PFSK-1 (cell line): ENCODE measurements around the gene TRAPPC6A.

Experiments
- FOXP2 ChIP-seq: optimal IDR thresholded peaks from 2 replicates; pipeline ENCODE3; 2011; ENCODE audit warnings: borderline replicate concordance, control low read depth, inconsistent platforms; ENCODE audit not compliant: insufficient read depth; ENCODE audit errors: extremely low read length, extremely low read depth
- POLR2AphosphoS5 ChIP-seq: IDR thresholded peaks from 2 replicates; pipeline ENCODE4 v1.6.1; 2012; ENCODE audit warnings: low read depth, mild to moderate bottlenecking, control low read depth, low read length, moderate library complexity
- SIN3A ChIP-seq: IDR thresholded peaks from 2 replicates; pipeline ENCODE4 v1.6.1; 2012; ENCODE audit warnings: mild to moderate bottlenecking, low read length, moderate library complexity, borderline replicate concordance; ENCODE audit not compliant: insufficient read depth
- TAF1 ChIP-seq: IDR thresholded peaks from 2 replicates; pipeline ENCODE4 v1.6.1; 2012; ENCODE audit warnings: low read length, control low read depth, borderline replicate concordance; ENCODE audit not compliant: insufficient read depth
- TF ChIP-seq, protein P1 (sequence below), 2 experiments: IDR thresholded peaks; 2 replicates each; pipeline versions ENCODE4 v1.6.1 to v1.8.0; 2011 to 2012; ENCODE audit warnings: low read depth in 2 of 2, low read length in 2 of 2, control low read depth in 1 of 2, inconsistent platforms in 1 of 2, mild to moderate bottlenecking in 1 of 2, moderate library complexity in 1 of 2; ENCODE audit not compliant: insufficient read depth in 1 of 2

Gene TRAPPC6A

DNA sequence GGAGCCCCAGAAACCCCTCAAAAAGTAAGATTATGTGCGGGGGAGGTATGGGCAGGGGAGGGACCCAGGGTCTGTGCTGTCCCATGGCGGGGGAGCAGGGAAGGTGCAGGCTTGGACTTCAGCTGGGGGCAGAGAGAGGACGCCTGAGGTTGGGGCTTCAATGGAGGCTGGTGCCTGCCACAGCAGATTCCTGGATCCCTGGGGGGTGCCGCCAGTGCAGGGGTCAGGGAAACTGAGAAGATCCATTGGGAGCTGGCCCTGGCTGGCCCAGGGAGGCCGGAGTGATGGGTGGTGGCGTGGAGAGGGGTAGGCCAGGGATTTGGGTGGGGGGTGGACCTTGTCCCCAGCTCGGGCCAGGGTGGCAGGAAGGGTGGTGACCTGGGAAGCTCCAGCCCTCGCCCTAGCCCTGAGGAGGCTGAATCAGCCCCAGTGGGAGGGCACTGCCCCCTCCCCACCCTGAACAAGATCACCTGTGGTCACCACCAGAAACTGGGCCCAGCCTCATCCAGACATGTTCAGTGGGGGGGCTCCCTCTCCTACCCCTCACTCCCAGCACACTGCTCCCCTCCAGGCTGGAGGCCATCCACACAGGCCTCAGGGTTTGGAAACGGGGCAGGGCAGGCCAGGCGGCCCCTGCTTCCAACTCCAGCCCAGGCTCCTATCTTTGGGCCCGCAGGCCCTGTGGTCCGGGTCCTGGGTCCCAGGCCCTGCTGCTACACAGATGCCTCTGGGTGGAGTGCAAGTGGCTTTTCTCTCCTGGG, 18.6 kb downstream of the TRAPPC6A start:
- TF ChIP-seq POLR2AphosphoS5: no peak
- TF ChIP-seq, protein P1, sequence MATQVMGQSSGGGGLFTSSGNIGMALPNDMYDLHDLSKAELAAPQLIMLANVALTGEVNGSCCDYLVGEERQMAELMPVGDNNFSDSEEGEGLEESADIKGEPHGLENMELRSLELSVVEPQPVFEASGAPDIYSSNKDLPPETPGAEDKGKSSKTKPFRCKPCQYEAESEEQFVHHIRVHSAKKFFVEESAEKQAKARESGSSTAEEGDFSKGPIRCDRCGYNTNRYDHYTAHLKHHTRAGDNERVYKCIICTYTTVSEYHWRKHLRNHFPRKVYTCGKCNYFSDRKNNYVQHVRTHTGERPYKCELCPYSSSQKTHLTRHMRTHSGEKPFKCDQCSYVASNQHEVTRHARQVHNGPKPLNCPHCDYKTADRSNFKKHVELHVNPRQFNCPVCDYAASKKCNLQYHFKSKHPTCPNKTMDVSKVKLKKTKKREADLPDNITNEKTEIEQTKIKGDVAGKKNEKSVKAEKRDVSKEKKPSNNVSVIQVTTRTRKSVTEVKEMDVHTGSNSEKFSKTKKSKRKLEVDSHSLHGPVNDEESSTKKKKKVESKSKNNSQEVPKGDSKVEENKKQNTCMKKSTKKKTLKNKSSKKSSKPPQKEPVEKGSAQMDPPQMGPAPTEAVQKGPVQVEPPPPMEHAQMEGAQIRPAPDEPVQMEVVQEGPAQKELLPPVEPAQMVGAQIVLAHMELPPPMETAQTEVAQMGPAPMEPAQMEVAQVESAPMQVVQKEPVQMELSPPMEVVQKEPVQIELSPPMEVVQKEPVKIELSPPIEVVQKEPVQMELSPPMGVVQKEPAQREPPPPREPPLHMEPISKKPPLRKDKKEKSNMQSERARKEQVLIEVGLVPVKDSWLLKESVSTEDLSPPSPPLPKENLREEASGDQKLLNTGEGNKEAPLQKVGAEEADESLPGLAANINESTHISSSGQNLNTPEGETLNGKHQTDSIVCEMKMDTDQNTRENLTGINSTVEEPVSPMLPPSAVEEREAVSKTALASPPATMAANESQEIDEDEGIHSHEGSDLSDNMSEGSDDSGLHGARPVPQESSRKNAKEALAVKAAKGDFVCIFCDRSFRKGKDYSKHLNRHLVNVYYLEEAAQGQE (IDR thresholded peaks at IDR 0.05; ENCODE audit: insufficient read depth in 1 of 2, low read depth in 2 of 2, low read length in 2 of 2): no peak
- no peak for TF ChIP-seq SIN3A
- TF ChIP-seq FOXP2: no peak
- TF ChIP-seq TAF1: no peak

DNA sequence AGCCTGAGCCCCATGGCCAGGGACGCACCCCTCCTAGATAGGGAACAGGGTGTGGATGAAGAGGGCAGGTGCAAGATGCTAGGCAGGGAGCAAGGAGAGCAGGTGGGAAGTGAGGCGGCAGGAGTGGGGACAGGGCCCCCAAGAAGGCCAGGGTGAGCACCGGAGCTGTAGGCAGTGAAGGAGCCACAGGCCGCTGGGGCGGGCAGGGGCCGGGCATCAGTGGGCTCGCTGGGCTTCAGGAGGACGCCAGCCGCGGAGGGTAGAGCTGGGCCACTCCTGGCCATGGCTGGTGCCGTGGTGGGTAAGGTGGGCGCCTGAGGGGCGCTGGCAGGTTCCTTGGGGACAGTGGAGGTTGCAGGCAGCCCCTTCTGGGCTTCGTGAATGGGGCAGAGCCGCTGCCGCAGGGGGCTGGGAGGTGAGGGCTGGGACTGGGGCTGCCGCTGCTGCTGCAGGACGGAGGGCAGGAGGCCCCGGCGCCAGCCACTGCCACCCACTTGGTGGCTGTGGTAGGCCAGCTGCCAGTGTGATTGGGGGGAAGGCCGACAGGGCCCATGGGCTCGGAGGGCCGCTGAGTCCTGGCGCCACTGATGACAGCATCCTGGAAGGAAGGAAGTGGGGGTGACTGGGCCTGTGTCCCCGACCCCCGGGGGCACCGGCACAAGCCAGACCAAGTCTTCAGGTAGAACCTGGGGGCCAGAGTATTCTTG, 19.4 kb downstream of the TRAPPC6A start:
- TF ChIP-seq TAF1 (no peak), FOXP2 (no peak), POLR2AphosphoS5 (no peak), SIN3A (no peak)
- TF ChIP-seq, protein P1 (IDR thresholded peaks at IDR 0.05; ENCODE audit: insufficient read depth in 1 of 2, low read depth in 2 of 2, low read length in 2 of 2): no peak

DNA sequence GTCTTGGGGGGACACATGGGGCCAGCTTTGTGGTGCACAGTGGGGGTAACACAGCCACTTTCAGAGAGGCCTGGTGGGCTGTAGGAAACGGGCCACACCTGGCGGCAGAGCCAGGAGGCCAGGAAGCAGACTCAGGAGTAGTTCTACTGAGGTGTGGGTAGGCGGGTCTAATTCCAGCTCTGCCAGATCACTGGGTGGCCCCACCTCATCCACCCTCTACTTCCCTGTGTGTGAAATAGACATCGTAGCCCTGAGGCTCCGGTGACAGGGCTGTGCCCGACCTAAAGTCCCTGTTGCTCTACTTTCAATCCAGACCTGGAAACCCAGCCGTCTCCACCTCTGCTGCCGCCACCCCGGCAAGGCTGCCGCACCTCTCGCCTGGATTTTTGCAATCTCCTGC, 21.3 kb downstream of the TRAPPC6A start:
- TF ChIP-seq POLR2AphosphoS5 (no peak), SIN3A (no peak)

DNA sequence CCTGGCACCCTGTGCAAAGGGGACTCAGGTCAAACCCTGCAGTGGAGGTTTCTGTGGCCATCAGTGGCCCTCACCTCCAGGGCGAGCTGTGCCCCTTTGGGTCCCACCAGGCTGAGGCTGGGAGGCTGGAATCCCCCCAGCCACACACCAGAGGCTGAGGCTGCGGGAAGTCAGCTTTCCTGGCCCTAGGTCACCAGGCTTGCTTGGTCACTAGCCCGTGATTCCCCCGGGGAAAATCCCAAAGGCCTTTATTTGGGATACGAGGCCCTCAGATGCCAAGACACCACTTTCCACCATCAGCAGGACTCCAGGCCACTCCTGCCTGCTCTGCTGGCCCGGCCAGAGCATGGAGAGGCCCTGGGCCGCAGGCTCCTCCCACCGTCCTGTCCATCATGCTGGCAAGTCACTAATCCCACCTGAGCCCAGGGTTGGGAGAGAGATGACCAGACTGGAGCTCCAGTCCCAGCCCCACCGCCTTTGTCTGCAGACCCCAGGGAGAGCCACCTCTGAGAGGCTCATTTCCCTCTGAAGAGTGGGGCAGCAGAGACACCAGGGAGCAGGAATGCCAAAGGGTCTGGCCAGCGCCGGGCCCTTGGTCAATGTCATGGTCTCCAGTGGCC, 21.9 kb downstream of the TRAPPC6A start:
- TF ChIP-seq TAF1 (no peak), POLR2AphosphoS5 (no peak), FOXP2 (no peak), SIN3A (no peak)
- TF ChIP-seq, protein P1 (IDR thresholded peaks at IDR 0.05; ENCODE audit: insufficient read depth in 1 of 2, low read depth in 2 of 2, low read length in 2 of 2): no peak

DNA sequence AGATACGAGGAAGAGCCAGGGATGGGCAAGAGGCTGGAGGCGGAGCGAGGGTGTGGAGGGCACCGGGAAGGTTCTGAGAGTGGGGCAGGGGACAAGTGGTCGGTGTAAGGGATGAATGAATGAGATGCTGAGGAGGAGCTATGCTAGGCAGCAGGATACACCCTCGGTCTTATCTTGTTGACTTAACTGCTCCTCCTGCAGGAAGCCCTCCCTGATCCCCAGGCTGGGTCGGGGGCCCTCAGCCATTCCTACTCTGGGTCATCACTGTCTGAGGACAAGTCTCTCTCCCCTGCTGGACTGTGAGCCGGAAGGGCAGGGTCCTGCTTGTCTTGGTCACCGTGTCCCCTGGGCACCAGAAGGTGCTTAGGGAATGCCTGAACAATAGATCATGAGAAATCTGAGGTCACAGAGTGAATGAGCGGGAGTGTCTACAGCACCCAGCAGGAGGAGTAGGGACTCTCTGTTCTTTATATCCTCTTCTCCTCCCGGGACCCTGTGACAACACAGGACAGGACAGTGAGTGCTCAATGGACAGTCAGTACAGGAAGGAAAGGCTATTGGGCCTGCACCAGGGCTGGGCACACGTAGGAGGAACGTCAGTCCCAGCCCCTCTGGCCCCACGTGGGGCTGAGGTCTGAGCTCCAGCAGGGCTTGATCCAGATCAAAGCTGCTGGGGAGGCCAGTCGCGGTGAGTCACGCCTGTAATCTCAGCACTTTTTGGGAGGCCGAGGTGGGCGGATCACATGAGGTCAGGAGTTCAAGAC, 23.8 kb downstream of the TRAPPC6A start:
- TF ChIP-seq SIN3A (no peak), TAF1 (no peak), FOXP2 (no peak), POLR2AphosphoS5 (no peak)
- TF ChIP-seq, protein P1 (IDR thresholded peaks at IDR 0.05; ENCODE audit: insufficient read depth in 1 of 2, low read depth in 2 of 2, low read length in 2 of 2): no peak
